ENCODE results near the gene FGD1.

- TF ChIP-seq CTCF (conservative IDR thresholded peaks at IDR 0.05; ENCODE audit: low read depth, low read length) (0 out of 2 replicates have a peak, but pooled peaks have one; percentile 11), MXI1 (IDR thresholded peaks at IDR 0.05; ENCODE audit: borderline replicate concordance, low read depth, low read length) (no peak), POLR2A (IDR thresholded peaks at IDR 0.05; ENCODE audit: low read depth, low read length) (no peak), MAZ (IDR thresholded peaks at IDR 0.05; ENCODE audit: borderline replicate concordance, low read depth, low read length) (no peak), RFX5 (IDR thresholded peaks at IDR 0.05; ENCODE audit: low read depth, low read length) (no peak), ELK1 (IDR thresholded peaks at IDR 0.05; ENCODE audit: borderline replicate concordance, low read depth, low read length) (no peak)
Measured at GRCh38 chrX:54447461-54447860, 48.6 kb downstream of the FGD1 start.
